M059J (cell line): ENCODE results near the gene ELOF1. TPM values are rescaled to one million over a fixed set of nuclear protein-coding genes. Genes with fewer than 3 reads are reported as not detected.
"Not testable (repeated sequence)": the region's sequence is repeated elsewhere in the genome, so short reads cannot be mapped to it uniquely, and the experiment has no call there.

Experiments
- DNase-seq: peaks from one replicate; pipeline ENCODE4 v3.0.0-alpha.2; 2012; ENCODE audit warnings: low read depth
- total RNA-seq: library from RNA; depleted of rRNA; stranded (reverse); fragments of >200 nt; shearing (Covaris generic); gene quantifications from 2 replicates; pipeline ENCODE4 v1.2.3, GENCODE V29; 2014; rRNA removed

The ELOF1 gene
- 84.6 and 136 TPM in 2 replicates for total RNA-seq

DNA sequence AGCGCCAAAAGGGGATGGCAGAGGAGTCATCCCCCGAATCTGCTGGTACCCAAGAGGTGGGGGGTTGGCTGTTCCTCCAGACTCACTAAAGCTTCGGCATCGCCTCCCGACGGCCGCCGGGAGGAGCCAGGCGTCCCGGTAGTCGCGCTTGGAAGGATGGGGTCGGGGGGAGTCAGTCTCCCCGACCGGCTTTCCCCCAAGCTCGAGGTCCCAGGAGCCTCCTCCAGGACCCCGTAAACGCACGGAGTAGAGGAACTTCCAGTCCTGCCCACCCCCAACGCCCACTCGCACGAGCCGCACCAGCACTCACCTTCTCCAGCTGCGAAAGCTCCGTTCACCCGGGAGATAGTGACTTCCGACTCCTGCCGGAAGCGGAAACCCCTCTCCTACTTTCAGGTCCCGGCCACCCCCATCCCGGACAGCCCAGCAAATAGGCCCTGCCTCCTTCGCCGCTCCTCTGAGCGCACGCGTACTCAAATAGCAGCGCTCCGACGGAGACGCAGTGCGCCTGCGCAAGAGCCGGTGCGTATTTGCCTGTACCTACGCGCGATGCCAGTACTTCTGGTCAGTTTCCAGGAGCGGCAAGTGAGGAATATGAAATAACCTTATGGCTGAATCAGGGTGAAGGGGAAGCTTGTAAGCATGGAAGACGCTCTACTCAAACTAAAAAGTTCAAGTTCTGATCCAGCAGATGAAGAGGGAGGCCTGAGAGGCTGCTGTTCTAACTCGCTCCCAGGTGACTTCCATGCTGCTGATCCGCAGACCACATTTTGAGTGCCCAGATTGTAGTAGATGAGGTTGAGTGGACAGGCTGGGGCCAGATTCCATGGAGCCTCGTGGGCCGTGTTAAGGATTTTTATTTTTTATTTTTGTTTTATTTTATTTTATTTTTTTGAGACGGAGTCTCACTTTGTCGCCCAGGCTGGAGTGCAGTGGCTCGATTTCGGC is at the start of gene ELOF1:
Gene ELOF1, minus strand, starts transcription at position 350 of the 948 bp plus-strand sequence. CDS start 4,883 bp downstream, outside the sequence.
- peak; percentile 97 for DNase-seq

- no peak for DNase-seq
Measured at GRCh38 chr19:11606484-11606883, 47.5 kb upstream of the ELOF1 start.

GRCh38 chr19:11599704-11600103 is 40.7 kb upstream of the ELOF1 start:
- not testable (repeated sequence) for DNase-seq

- DNase-seq: no peak
Measured at GRCh38 chr19:11598746-11599145, 39.7 kb upstream of the ELOF1 start.

GRCh38 chr19:11598103-11598483 is 39.1 kb upstream of the ELOF1 start:
- DNase-seq: no peak

GRCh38 chr19:11597202-11598102 is 38.4 kb upstream of the ELOF1 start, which contains the start of gene ZNF627:
Gene ZNF627, plus strand, starts transcription at chr19:11597483. Its CDS starts 145 bp downstream, at chr19:11597628.
- peak; percentile 98 for DNase-seq

DNA sequence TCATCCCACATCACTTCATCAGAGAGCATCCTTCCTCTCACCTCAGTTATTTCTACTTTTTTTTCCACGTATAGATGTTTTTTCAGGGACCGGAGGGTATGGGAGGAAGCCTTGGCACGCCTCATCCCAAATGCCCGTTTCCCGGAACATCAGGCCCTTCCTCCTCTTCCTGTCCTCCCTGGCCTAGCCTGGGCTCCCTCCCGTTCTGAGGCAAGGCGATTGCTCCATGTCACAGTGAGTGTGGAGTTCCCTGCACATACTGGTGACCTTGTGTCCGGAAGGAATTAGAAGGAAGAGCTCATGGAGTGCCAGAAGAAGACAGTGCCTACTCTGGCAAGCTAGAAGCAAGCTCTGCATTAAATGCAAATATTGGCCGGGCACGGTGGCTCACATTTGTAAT is 37.1 kb upstream of the ELOF1 start:
- no peak for DNase-seq

GRCh38 chr19:11594084-11594483 is 35.1 kb upstream of the ELOF1 start:
- DNase-seq: no peak

DNA sequence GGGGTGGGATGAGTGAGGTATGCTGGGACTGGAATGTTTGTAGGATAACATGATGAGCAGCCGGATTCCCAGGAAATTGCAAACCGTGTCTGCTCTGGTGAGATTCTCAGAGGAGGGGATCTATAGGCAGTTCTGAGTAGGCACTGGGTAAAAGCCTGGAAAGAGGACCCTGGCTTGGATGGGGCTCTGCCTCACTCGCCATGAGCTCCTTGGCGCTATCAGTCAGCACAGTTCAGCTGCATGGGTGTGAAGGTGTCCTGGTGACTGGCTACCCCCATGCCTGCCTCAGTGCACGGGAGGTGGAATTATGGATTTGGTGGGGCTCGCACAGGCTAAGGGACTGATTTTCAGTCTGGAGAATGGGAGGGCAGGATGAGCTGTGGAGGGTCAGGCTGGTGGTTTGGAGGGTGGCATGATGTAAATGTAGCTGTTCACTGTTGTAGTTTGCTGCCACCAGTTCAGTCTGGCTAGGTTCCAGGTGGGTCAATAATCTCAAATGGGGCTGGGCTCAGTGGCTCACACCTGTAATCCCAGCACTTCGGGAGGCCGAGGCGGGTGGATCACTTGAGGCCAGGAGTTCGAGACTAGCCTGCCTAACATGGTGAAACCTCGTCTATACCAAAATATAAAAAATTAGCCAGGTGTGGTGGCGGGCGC is 29.1 kb upstream of the ELOF1 start:
- DNase-seq: no peak

GRCh38 chr19:11587302-11587974 is 28.4 kb upstream of the ELOF1 start:
- DNase-seq: peak; percentile 60

DNA sequence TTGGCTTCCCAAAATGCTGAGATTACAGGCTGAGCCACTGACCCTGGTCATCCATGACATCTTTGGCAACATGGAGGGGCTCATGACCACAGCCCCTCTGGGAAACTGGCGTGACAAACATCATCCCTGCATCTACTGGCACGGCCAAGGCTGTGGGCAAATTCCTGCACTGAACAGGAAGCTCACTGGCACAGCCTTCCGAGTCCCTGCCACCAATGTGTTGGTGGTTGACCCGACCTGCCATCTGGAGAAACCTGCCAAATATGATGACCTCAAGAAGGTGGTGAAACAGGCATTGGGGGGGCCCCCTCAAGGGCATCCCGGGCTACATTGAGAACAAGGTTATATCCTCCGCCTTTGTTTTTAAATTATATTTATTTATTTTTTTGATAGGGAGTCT is 27.3 kb upstream of the ELOF1 start:
- peak; percentile 11 for DNase-seq

DNA sequence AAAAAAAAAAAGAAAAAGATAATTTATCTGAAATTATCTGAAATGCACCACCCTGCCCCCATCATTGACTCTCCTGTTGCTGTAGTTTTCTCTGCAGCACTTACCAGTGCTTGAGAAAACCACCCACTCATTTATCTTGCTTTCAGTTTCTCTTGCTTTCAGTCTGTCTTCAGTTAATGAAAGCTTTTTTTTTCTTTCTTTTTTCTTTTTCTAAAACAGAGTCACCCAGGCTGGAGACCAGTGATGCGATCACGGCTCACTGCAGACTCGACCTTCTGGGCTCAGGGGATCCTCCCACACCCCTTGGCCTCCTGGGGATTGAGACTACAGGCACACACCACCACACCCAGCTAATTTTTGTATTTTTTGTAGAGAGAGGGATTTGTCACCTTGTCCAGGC is 22.7 kb upstream of the ELOF1 start:
- DNase-seq: peak; percentile 31

DNA sequence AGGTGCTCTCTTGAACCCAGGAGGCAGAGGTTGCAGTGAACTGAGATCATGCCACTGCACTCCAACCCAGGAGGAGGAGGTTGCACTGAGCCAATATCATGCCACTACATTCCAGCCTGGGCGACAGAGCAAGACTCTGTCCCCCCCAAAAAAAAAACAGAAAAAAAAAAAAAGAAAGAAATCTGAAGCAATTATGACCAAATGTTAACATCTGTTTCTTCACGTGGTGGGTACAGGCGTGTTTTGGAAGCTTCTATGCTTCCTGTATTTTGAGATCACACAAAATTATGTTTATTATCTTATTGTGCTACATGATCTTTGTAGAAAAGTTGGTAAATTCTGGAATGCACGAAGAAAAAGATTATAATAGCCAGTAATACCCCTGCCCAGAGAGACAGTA is 21.1 kb upstream of the ELOF1 start:
- no peak for DNase-seq

DNA sequence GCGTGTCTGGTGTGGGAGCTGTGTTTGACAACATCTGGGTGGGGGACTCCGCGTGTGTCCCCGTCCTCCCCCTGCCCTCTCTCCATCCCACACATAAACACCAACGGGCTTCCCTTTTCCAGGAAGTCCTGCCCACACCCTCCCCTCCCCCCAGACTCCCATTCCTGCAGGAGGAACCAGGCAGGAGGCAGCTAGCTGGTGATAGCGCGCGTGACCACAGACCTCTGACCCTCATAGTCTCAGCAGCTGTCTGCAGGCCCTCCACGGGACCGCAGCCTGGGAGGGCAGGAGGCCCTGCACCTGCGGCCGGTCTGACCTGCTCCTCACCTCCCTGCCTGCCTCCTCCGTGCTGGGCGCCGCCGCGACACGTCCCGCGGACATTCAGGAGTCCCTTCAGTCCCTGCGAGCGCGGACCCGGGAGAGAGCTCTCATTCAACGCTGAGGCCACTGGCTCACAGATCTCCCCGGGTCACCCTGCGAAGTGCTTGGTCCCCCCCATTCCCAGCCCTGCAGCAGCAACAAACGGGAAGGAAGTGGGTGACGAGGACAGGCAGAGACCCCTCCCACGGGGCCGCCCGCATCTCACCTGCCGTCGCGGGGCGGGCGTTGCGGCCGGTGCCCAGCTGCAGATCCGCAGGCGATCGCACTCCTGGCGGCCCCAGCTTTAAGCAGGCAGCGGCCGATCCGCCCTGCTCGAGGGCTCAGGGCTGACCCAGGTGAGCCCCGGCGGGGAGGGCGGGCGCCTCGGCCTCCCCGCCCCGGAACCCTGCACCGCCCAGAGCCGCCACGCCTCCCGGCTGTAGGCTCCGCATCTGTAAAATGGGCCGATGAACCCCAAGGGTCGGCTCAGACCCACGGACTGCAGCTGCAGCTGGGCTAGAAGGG is 19.5 kb upstream of the ELOF1 start:
- no peak for DNase-seq

DNA sequence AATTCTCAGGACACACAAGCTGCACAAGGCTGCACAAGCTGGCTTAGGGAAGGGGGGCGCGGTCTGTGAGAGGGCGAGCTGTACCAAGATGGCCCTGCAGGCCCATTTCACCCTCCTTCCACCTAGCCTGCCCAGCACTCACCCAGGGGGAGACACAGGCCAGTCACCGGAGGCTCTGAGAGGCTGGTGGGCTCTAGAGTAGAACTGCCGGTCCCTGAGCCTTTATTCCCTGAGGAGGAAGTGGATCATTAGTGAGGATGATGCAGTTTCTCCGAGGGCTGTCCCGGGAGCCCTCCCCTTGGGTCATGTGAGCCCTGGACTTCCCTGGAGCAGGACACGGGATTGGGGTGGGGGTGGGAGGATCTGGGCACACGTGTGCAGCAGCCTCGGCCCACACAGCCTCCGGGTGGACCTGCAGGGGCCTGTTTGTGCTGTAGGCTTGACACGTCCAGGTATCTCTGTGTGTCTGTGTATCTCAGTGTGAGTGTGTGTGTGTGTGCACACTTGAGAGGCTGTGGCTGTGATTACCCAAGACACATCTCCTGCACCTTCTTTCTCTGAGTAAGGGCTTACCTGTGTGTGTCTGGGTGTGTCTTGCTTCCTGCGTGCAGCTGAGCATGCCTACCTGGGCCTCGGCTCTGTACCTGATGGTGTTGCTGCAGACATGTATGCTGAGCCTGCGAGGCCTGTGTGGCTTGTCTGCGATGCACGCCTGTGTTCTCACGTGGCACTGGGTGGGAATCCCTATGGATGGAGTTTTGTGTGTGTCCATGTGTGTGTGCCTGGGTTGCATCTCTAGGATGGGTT is 18.6 kb upstream of the ELOF1 start, which contains the start of gene ACP5:
Gene ACP5, minus strand, starts transcription at position 195 of the 807 bp plus-strand sequence. CDS start 328 bp downstream, outside the sequence.
- DNase-seq: no peak

DNA sequence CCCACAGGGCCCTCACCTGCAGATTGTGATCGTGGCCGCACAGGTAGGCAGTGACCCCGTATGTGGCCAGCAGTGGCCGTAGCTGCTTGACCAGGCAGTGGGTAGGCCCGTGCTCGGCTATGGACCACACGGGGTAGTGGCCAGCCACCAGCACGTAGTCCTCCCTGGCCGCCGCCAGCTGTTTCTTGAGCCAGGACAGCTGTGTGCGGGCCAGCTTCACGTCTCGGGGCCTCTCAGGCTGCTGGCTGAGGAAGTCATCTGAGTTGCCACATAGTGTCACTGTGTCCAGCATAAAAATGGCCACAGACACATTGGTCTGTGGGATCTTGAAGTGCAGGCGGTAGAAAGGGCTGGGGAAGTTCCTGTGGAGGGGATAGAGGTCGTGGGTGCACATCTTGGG is 17.2 kb upstream of the ELOF1 start:
- no peak for DNase-seq

DNA sequence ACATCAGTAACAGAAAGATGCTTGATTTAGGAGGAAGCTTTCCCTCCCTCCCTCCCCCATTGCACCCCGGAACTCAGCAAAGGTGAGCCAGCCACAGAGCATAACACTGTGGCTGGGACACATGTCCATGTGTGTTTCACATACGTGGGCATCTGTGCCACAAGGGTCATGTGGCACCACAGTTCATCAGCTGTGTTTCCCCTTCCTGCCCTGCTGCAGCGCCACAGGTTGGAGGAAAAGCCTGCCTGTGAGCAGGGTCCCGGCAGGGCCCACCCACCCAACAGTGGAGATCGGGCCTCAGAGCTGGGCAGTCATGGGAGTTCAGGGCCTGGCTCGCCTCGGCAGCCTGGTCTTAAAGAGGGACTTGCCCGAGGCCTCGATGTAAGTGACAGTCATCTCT is 15.7 kb upstream of the ELOF1 start:
- no peak for DNase-seq

DNA sequence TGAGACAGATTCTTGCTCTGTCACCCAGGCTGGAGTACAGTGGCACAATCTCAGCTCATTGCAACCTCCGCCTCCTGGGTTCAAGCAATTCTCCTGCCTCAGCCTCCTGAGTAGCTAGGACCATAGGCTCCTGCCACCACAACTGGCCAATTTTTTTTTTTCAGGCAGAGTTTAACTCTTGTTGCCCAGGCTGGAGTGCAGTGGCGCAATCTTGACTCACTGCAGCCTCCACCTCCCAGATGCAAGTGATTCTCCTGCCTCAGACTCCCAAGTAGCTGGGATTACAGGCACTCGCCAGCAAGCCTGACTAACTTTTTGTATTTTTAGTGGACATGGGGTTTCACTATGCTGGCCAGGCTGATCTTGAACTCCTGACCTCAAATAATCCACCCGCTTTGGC is 14.7 kb upstream of the ELOF1 start:
- not testable (repeated sequence) for DNase-seq

- DNase-seq: not testable (repeated sequence)
Measured at GRCh38 chr19:11573354-11573753, 14.3 kb upstream of the ELOF1 start.
